ELF-1 (cell line): ENCODE results near the gene PRDM10.
"Not testable (repeated sequence)": the region's sequence is repeated elsewhere in the genome, so short reads cannot be mapped to it uniquely, and the experiment has no call there.

Experiments
- DNase-seq: peaks from one replicate; pipeline ENCODE4 v3.0.0-alpha.2; 2016; ENCODE audit warnings: low read depth, low spot score

Gene PRDM10, protein sequence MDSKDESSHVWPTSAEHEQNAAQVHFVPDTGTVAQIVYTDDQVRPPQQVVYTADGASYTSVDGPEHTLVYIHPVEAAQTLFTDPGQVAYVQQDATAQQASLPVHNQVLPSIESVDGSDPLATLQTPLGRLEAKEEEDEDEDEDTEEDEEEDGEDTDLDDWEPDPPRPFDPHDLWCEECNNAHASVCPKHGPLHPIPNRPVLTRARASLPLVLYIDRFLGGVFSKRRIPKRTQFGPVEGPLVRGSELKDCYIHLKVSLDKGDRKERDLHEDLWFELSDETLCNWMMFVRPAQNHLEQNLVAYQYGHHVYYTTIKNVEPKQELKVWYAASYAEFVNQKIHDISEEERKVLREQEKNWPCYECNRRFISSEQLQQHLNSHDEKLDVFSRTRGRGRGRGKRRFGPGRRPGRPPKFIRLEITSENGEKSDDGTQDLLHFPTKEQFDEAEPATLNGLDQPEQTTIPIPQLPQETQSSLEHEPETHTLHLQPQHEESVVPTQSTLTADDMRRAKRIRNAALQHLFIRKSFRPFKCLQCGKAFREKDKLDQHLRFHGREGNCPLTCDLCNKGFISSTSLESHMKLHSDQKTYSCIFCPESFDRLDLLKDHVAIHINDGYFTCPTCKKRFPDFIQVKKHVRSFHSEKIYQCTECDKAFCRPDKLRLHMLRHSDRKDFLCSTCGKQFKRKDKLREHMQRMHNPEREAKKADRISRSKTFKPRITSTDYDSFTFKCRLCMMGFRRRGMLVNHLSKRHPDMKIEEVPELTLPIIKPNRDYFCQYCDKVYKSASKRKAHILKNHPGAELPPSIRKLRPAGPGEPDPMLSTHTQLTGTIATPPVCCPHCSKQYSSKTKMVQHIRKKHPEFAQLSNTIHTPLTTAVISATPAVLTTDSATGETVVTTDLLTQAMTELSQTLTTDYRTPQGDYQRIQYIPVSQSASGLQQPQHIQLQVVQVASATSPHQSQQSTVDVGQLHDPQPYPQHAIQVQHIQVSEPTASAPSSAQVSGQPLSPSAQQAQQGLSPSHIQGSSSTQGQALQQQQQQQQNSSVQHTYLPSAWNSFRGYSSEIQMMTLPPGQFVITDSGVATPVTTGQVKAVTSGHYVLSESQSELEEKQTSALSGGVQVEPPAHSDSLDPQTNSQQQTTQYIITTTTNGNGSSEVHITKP

GRCh38 chr11:130002352-130002845 lies at the start of gene PRDM10:
Gene PRDM10, minus strand, starts transcription at chr11:130002835. Its CDS starts 41,871 bp downstream, at chr11:129960964.
- no peak for DNase-seq

GRCh38 chr11:130051082-130051481 lies 48.4 kb upstream of the PRDM10 start:
- DNase-seq = no peak

DNA sequence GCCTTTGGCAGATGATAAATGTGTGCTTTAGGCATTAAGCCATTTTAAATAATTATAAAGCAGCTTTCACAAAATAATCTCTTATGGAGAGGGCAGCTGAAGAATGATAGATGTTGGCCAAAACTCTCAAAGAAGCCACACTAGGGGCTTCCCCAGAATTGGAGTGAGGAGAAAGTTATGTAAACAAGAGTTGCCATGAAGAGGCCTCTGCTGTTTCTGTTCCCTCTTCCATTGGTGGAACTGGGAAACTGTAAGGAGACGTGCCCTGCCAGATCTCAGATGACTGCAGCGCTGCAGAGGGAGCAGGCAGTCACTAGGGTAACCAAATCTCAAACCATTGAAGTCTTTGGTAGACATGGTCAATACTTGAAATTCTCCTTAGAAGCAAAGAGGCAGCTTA lies 47.6 kb upstream of the PRDM10 start:
- DNase-seq = no peak

DNA sequence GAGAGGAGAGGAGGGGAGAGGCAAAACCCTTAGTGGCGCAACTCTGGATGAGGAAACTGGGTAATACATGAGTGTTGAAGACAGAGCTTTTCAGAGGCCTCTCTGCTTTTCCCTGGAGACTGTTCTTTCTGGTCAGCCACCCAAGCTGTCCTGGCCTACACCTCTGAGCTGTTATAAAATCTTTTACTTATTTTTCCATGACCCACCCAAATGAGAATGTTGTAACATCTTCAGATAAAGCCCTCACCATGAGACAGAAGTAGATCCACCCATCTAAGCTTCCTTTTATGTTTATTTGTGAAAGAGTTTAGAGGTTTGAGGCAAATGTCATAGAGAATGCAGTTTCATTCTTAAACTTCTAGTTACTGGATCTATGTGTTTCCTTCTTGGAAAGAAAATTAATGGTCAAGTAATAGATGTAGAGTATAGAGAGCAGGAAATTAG lies 46.7 kb upstream of the PRDM10 start:
- no peak for DNase-seq

GRCh38 chr11:130047141-130047540 lies 44.5 kb upstream of the PRDM10 start:
- DNase-seq = no peak

DNA sequence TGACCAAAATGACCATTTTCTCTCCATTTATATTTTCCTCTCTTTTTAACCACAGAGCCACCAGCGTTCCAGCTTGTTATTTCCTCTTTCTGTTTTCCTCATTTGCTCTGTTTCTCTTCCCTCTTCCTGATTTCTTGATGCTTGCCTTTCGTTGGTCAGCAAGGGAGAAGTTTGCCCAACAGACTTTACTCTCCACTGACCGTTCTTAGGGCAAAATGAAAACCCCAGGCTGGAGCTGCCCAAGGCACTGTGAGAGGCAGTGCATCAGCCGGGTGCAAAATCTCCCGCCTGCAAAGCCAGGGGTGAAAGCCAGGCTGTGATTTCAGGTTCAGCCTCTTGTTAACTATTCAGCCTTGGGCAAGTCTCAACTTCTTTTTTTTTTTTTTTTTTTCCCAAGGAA lies 40.9 kb upstream of the PRDM10 start:
- DNase-seq = no peak

DNA sequence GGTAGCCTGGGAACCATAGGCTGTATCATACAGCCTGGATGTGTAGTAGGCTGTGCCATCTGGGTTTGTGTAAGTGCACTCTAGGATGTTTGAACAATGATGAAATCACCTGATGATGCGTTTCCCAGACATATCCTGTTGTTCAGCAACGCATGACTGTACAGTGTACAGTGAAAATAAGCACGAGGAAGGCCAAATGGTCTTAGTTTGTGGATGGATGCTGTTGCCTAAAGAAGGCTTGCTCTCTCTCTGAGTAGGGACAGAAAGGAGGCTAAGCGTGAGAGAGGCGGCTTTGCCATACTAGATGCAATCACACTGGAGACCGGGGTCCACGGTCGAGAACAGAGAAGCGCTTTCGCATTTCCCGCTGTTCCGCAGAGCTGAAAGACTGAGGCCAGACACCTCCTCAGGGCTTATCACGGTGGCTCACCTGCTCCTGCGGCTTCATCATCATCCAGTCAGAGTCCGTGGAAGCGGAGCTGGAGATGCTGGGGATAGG lies 39.5 kb upstream of the PRDM10 start:
- DNase-seq = no peak

DNA sequence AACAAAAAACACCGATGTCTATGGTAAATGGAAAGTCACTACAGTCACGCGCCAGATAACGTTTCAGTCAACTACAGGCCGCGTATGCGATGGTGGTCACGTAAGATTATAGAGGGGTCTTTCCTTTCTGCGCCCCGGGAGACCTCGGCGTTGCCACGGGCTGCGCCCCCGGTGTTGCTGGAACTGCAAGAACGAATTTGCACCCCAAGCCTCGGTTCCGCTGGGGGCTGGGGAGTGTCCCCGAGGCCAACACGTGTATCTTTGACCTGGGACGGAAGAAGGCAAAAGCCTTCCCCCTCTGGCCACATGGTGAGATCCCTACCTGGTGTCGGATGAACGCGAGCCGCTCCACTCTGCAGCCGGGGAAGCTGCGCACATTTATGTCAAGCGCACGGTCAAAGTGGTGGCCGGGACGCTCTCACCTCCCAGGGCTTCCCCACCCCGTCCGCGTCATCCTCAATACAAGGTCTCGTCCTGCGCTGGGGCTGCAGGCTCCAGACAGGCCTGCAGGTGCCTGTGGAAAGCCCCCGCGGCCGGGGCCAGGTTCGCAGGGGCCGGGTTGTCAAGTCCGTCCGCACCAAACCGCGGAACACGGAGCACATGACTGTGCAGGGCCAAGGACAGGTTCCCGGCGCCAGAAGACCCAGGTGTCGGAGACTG lies 37.8 kb upstream of the PRDM10 start:
- no peak for DNase-seq

- DNase-seq = peak; percentile 32
These were observed 35.4 kb upstream of the PRDM10 start for GRCh38 chr11:130037881-130038585.

DNA sequence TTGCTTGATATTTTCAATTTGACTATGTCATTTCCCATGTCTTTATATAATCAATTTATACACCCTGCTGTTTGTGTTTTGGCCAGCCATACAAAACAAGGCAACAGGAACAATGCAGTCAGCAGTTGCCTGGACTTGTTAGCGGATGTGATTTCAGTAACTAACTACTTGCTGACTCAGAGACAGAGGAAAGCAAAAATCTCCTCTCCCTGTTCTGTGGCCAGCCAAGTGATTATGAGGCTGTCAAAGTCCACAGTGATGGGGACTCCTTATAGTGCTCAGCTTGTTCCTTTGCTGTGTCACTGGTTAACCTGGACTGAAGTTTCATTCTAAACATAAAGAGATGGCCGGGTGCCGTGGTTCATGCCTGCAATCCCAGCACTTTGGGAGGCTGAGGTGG lies 34.4 kb upstream of the PRDM10 start:
- no peak for DNase-seq

- DNase-seq = no peak
These were observed 31.6 kb upstream of the PRDM10 start for GRCh38 chr11:130034236-130034635.

DNA sequence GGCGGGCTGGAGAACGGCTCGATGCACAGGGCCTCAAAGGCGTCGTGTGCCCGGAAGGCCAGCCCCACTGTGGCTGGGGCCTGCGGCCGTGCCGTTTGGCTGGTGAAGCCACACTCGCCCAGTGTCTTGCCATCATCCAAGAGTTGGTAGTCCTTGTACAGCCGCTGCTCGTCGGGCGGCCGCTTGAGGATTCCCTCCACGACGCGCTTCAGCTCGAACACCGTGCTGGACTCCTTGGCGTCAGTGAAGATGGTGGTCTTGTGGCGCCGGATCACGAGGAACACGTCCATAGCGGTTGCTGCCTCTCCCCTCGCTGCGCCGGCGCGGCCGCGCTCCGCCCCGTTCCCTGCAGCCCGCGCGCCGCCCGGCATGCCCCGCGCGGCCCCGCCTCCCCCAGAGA lies 30.3 kb upstream of the PRDM10 start:
- DNase-seq = no peak

- DNase-seq = no peak
These were observed 29.3 kb upstream of the PRDM10 start for GRCh38 chr11:130031945-130032344.

GRCh38 chr11:130031056-130031455 lies 28.4 kb upstream of the PRDM10 start:
- peak; percentile 16 for DNase-seq

- DNase-seq = no peak
These were observed 26.5 kb upstream of the PRDM10 start for GRCh38 chr11:130029137-130029536.

- no peak for DNase-seq
These were observed 22.7 kb upstream of the PRDM10 start for GRCh38 chr11:130025371-130025770.

DNA sequence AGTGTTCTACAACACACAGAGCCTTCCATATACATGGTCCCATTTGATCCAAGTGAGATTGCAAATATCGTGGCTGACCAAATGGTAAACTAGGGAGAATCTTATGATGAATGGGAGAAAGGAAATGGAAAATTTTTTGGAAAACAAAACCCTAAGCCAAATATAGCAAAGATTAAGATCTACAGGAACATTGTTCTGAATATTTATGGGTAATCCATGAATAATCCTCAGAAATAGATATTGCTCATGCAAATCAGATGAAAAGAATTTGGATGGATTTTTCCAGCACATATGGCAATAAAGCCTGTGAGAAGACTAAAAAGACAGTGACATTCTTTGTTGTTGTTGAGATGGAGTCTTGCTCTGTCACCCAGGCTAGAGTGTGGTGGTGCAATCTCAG lies 21.7 kb upstream of the PRDM10 start:
- DNase-seq = no peak

DNA sequence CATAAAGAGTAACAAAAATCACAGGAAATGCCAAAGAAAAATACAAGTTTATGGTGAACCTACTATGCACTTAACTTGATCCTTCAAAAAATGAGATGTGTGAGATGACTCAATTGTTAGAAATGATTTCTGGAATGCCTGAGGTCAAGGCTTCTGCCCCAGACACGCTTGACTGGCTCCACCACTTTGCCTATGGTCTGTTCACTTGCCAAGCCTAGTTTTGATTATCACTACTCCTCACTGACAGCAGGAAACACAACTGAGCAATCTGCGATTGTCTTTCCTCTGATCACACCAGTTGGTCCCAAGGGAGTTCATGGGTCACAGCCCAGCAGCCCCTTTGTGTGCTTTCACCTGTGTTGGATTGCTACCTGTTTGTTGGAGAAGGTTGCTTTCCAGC lies 20.6 kb upstream of the PRDM10 start:
- DNase-seq = no peak

DNA sequence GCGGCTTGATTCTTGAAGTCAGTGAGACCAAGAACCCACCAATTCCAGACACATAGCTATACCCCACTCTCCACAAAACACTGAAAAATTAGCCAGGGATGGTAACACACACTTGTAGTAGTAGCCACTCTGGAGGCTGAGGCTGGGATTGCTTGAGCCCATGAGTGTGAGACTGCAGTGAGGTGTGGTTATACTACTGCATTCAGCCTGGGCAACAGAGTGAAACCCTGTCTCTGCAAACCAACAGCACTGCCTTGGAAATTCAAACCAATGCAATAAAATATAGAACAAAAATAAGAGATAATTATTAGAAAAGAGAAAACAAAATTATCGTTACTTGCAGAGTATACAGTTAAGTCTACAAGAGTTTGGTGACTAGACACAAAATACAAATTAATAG lies 20.2 kb upstream of the PRDM10 start:
- no peak for DNase-seq

- DNase-seq = not testable (repeated sequence)
These were observed 19.0 kb upstream of the PRDM10 start for GRCh38 chr11:130021606-130022005.

DNA sequence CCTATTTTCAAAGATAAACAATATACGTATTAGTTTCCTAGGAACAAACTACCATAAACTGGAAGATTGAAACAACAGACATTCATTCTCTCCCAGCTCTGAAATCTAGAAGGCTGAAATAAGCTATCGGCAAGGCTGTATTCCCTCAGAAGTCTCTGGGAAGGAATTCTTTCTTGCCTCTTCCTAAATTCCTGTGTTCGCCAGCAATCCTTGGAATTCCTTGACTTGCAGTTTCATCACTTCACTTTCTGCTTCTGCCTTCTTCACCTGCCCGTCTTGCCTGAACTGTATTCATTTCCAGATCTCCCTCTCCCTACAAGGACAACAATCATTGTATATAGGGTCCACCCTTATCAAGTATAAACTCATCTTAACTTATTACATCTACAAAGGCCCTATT lies 17.7 kb upstream of the PRDM10 start:
- DNase-seq = peak; percentile 31
